Superior temporal gyrus (tissue), 1 donor: ENCODE results near the gene CXCR3.

ENCODE experiments used
- DNase-seq: peaks from one replicate; pipeline ENCODE4 v3.0.0-alpha.2; 2016; ENCODE audit errors: extremely low spot score

Gene CXCR3

DNA sequence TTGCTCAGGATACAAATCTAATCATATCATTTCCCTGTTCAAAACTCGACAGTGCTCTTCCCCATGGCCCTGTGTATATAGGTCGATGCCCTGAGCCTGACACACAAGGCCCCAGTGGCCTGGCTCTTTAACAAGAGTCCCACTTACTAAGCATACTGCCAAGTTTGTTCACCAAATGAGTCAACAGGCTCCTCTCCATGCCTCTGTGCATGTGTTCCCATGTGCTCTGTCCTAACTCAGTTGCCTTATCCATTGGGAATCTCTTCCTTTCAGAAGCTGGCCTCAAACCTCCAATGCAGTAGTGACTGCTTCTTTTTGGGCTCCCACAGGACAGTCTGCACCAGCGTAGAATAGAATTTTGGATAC, 18.9 kb upstream of the CXCR3 start:
- no peak for DNase-seq

- DNase-seq = peak; percentile 27
These were observed 18.3 kb upstream of the CXCR3 start for GRCh38 chrX:71636438-71637252.

GRCh38 chrX:71634366-71634765, 16.1 kb upstream of the CXCR3 start:
- DNase-seq = no peak

GRCh38 chrX:71632923-71633657, 14.8 kb upstream of the CXCR3 start:
- no peak for DNase-seq

GRCh38 chrX:71629467-71629866, 11.2 kb upstream of the CXCR3 start:
- DNase-seq = no peak

- no peak for DNase-seq
These were observed 9.5 kb upstream of the CXCR3 start for GRCh38 chrX:71627588-71628404.

- DNase-seq = no peak
These were observed 8.3 kb upstream of the CXCR3 start for GRCh38 chrX:71626576-71626975.

DNA sequence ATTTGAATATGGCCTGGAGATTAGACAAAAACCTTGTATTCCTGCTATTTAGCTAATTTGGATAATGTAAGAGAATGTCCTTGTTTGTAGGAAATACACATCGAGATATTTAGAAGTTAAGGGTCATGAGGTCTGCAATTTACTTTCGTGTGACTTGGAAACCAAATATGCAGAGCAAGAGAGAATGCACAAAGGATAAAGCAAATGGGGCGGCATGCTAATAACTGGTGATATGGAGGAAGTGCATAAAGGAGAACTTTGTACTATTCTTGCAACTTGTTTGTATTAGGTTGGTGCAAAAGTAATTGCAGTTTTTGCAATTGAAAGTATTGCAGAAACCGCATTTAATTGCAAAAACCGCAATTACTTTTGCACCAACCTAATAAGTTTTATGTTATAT, 7.2 kb upstream of the CXCR3 start:
- DNase-seq = no peak

- DNase-seq = no peak
These were observed 5.4 kb upstream of the CXCR3 start for GRCh38 chrX:71623714-71624113.

GRCh38 chrX:71622576-71623450, 4.5 kb upstream of the CXCR3 start:
- peak; percentile 45 for DNase-seq

GRCh38 chrX:71622032-71622575, 3.8 kb upstream of the CXCR3 start:
- DNase-seq = no peak

DNA sequence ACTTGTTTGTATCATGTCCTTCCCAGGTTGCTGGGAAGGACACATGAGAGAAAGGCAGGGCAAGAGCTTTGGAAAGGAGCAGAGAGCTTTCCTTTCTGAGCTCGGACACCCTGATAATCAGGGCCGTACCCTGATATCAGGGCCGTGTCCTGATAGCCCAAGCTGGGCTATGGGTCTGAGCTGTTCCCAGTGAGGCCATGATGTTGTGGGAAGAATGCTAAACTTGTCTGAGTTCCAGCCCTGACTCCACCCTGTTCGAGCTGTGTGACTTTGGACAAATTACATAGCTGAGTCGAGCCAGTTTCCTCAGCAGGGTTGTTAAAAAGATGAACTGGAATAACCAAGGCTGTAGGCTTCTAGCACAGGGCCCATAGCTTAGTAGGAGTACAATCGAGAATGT, 3.3 kb upstream of the CXCR3 start:
- no peak for DNase-seq

- DNase-seq = no peak
These were observed 1.7 kb upstream of the CXCR3 start for GRCh38 chrX:71619986-71620385.

DNA sequence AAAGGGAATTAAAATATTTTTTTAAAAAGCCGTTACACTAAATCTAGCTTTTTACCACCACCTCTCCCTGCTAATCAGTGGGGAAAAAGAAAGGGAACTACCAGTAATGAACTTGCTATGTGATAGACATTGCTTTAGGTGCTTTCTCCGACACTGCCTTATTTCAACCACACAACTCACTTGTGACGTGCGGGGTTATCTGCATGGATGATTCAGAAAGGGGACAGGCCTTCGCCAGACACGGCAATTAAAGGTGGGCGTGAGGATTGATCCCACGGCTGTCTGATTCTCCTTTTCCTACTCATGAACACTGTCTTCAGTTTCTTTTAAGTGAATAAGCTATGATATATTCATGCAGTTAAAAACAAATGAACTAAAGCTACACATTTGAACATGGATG, 882 bp upstream of the CXCR3 start:
- DNase-seq = no peak

DNA sequence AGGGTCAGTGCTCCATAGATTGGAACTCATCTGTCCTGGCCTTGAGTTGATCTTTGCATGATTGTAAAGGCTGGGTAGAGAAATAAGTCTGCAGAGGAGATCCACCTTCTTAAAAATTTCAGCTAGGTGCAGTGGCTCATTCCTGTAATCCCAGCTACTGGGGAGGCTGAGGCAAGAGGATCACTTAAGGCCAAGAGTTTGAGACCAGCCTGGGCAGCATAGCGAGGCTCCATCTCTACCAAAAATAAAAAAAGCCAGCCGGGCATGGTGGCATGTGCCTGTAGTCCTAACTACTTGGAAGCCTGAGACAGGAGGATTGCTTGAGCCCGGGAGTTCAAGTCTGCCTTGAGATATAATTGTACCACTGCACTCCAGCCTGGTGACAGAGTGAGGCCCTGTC, 476 bp upstream of the CXCR3 start:
- no peak for DNase-seq

- DNase-seq = no peak
These were observed 569 bp downstream of the CXCR3 start for GRCh38 chrX:71617742-71618141.

GRCh38 chrX:71616672-71617529, 1.4 kb downstream of the CXCR3 start:
- no peak for DNase-seq

- DNase-seq = no peak
These were observed 2.4 kb downstream of the CXCR3 start for GRCh38 chrX:71615954-71616353.

GRCh38 chrX:71615056-71615455, 3.3 kb downstream of the CXCR3 start:
- no peak for DNase-seq

DNA sequence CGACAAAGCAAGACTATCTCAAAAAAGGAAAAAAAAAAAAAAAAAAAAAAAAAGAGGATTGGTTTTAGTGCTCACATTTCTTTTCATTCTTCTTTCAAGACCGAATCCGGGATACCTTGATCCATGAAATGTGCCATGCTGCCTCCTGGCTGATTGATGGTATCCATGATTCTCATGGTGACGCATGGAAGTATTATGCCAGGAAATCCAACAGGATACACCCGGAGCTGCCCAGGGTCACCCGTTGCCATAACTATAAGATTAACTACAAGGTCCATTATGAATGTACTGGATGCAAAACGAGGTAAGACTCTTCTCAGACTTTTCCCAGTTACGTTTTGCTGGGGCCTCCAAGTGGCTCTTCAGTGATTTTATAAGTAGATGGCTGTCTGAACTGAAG, 6.1 kb downstream of the CXCR3 start:
- DNase-seq = no peak
